Stomach (tissue), 4 donors: ENCODE results near the gene WWOX.

Experiments
- CTCF ChIP-seq, 7 experiments: fragments of 450-650 bp in 4 of 7; fragments of 200-600 bp in 3 of 7; sonication (generic) in 3 of 7; IDR thresholded peaks; one replicate each; pipeline ENCODE4 v1.5.1; 2016 to 2019; ENCODE audit warnings: antibody characterized with exemption in 7 of 7, control low read depth in 2 of 7, mild to moderate bottlenecking in 1 of 7
- POLR2A ChIP-seq, 4 donors: fragments of 450-650 bp; IDR thresholded peaks; one replicate each; pipeline ENCODE4 v1.6.1; 2016; ENCODE audit warnings: antibody characterized with exemption in 4 of 4, control low read depth in 2 of 4, mild to moderate bottlenecking in 1 of 4, moderate library complexity in 1 of 4
- POLR2AphosphoS5 ChIP-seq, 3 donors: sonication (generic); formaldehyde crosslinking; IDR thresholded peaks; one replicate each; pipeline ENCODE4 v1.6.1; 2016; ENCODE audit warnings: antibody characterized with exemption in 3 of 3

- TF ChIP-seq CTCF (IDR thresholded peaks at IDR 0.05) (no peak), POLR2A (IDR thresholded peaks at IDR 0.05) (no peak), POLR2AphosphoS5 (IDR thresholded peaks at IDR 0.05) (no peak)
These were observed 178.0 kb downstream of the WWOX start for GRCh38 chr16:78277321-78278055.
